GM23338 (cell line): ENCODE measurements around the gene MAN2B2. TPM values are rescaled to one million over a fixed set of nuclear protein-coding genes. Genes with fewer than 3 reads are reported as not detected.

ENCODE experiments used
- ATAC-seq: fragments of 200-7000 bp; cut with Tn5 transposase; 3 replicates; pipeline ENCODE4 v1.9.1; 2020
- DNase-seq: peaks from one replicate; pipeline ENCODE4 v3.0.0-alpha.2; 2015; ENCODE audit warnings: low spot score
- H2AFZ ChIP-seq: fragments of 200-600 bp; sonication (generic); 2 replicates; pipeline ENCODE4 v1.8.0; 2016; ENCODE audit warnings: antibody characterized with exemption, mild to moderate bottlenecking, moderate library complexity
- H3F3A ChIP-seq: fragments of 200-600 bp; sonication (generic); replicated peaks from 2 replicates; pipeline ENCODE4 v1.8.0; 2017; ENCODE audit warnings: antibody characterized with exemption, mixed run types, low read depth
- H3K27ac ChIP-seq: fragments of 200-600 bp; sonication (generic); 2 replicates; pipeline ENCODE4 v1.6.1; 2016; ENCODE audit warnings: low read depth
- H3K27me3 ChIP-seq: fragments of 200-600 bp; sonication (generic); 2 replicates; pipeline ENCODE4 v1.8.0; 2016; ENCODE audit warnings: mild to moderate bottlenecking, mixed run types, moderate library complexity; ENCODE audit not compliant: insufficient read depth
- H3K36me3 ChIP-seq: fragments of 200-600 bp; sonication (generic); 2 replicates; pipeline ENCODE4 v1.8.0; 2016; ENCODE audit warnings: mild to moderate bottlenecking; ENCODE audit not compliant: insufficient read depth
- H3K4me1 ChIP-seq: fragments of 200-600 bp; sonication (generic); 2 replicates; pipeline ENCODE4 v1.8.0; 2016; ENCODE audit warnings: mild to moderate bottlenecking, moderate library complexity; ENCODE audit not compliant: insufficient read depth
- H3K4me2 ChIP-seq: fragments of 200-600 bp; sonication (generic); 2 replicates; pipeline ENCODE4 v1.7.1; 2017; ENCODE audit warnings: mixed run types
- H3K4me3 ChIP-seq: fragments of 200-600 bp; sonication (generic); 2 replicates; pipeline ENCODE4 v1.6.1; 2016; ENCODE audit warnings: mixed run types
- H3K79me2 ChIP-seq: fragments of 200-600 bp; sonication (generic); replicated peaks from 2 replicates; pipeline ENCODE4 v1.8.0; 2017; ENCODE audit warnings: mild to moderate bottlenecking; ENCODE audit not compliant: insufficient read depth
- H3K9me2 ChIP-seq: fragments of 200-600 bp; sonication (generic); 2 replicates; pipeline ENCODE4 v1.8.0; 2017; ENCODE audit not compliant: insufficient read depth
- H4K20me1 ChIP-seq: fragments of 200-600 bp; sonication (generic); replicated peaks from 2 replicates; pipeline ENCODE4 v1.8.0; 2017; ENCODE audit warnings: mild to moderate bottlenecking; ENCODE audit not compliant: insufficient read depth
- H3K27ac Mint-ChIP-seq: 2 replicates; pipeline ENCODE4 v1.8.0; 2020; ENCODE audit warnings: inconsistent platforms, mild to moderate bottlenecking, moderate library complexity, mixed read lengths
- H3K27me3 Mint-ChIP-seq: 3 replicates; pipeline ENCODE4 v1.8.0; 2022; ENCODE audit warnings: low read depth, mild to moderate bottlenecking, moderate library complexity, mixed read lengths, inconsistent platforms; ENCODE audit not compliant: insufficient read depth, poor library complexity
- H3K36me3 Mint-ChIP-seq: 3 replicates; pipeline ENCODE4 v1.8.0; 2021; ENCODE audit warnings: low read depth, mild to moderate bottlenecking, inconsistent platforms, moderate library complexity, mixed read lengths
- H3K4me1 Mint-ChIP-seq: 3 replicates; pipeline ENCODE4 v1.8.0; 2020; ENCODE audit warnings: mild to moderate bottlenecking, inconsistent platforms, mixed read lengths
- H3K4me3 Mint-ChIP-seq: 3 replicates; pipeline ENCODE4 v1.8.0; 2021; ENCODE audit warnings: moderate library complexity, mild to moderate bottlenecking, inconsistent platforms, mixed read lengths
- H3K9me3 Mint-ChIP-seq: 3 replicates; pipeline ENCODE4 v1.8.0; 2020; ENCODE audit warnings: moderate library complexity, mild to moderate bottlenecking, inconsistent platforms, mixed read lengths
- CREB1 ChIP-seq: fragments of 250-450 bp; sonication (Bioruptor Pico); IDR thresholded peaks from 2 replicates; pipeline ENCODE4 v1.5.0; 2020; ENCODE audit warnings: low read depth, mild to moderate bottlenecking, moderate library complexity
- CTCF ChIP-seq, 2 experiments: fragments of 200-600 bp in 1 of 2; sonication (generic) in 1 of 2; conservative IDR thresholded peaks; 2 replicates each; pipeline versions ENCODE4 v1.5.1 to v1.6.1; 2016 to 2017; ENCODE audit warnings: antibody characterized with exemption in 2 of 2, low read depth in 2 of 2, mild to moderate bottlenecking in 2 of 2, moderate library complexity in 1 of 2
- EZH2 ChIP-seq: fragments of 200-600 bp; sonication (generic); IDR thresholded peaks from one replicate; pipeline ENCODE4 v1.8.0; 2017; ENCODE audit warnings: antibody characterized with exemption, mild to moderate bottlenecking, low read depth; ENCODE audit not compliant: unreplicated experiment
- EZH2phosphoT487 ChIP-seq: fragments of 200-600 bp; sonication (generic); IDR thresholded peaks from one replicate; pipeline ENCODE4 v1.8.1; 2018; ENCODE audit warnings: antibody characterized with exemption; ENCODE audit not compliant: unreplicated experiment
- JUNB ChIP-seq: IDR thresholded peaks from one replicate; pipeline ENCODE4 v1.6.1; 2016; ENCODE audit warnings: antibody characterized with exemption; ENCODE audit not compliant: unreplicated experiment
- NANOG ChIP-seq: IDR thresholded peaks from 2 replicates; pipeline ENCODE4 v1.6.1; 2016; ENCODE audit warnings: antibody characterized with exemption, borderline replicate concordance
- POLR2AphosphoS5 ChIP-seq: IDR thresholded peaks from 2 replicates; pipeline ENCODE4 v1.6.1; 2016; ENCODE audit warnings: antibody characterized with exemption, low read depth
- REST ChIP-seq: IDR thresholded peaks from one replicate; pipeline ENCODE4 v1.6.1; 2018; ENCODE audit warnings: antibody characterized with exemption; ENCODE audit not compliant: unreplicated experiment
- STAT1 ChIP-seq: IDR thresholded peaks from one replicate; pipeline ENCODE4 v1.6.1; 2016; ENCODE audit warnings: antibody characterized with exemption; ENCODE audit not compliant: unreplicated experiment
- ZNF331 ChIP-seq: fragments of 250-450 bp; sonication (Bioruptor Pico); IDR thresholded peaks from 2 replicates; pipeline ENCODE4 v1.5.0; 2020; ENCODE audit warnings: low read depth, mild to moderate bottlenecking, moderate library complexity
- polyA plus RNA-seq: library from polyadenylated mRNA; unstranded; fragments of >200 nt; fragmentation: Nextera tagmentation; extraction: Ambion mirVana; gene quantifications from 2 replicates; pipeline ENCODE4 v1.2.1, GENCODE V29; 2016
- total RNA-seq: library from RNA; depleted of rRNA; stranded (reverse); fragments of >200 nt; shearing (Covaris generic); gene quantifications from 2 replicates; pipeline ENCODE4 v1.2.3, GENCODE V29; 2014

Gene MAN2B2
- total and polyA plus RNA-seq, 2 experiments from 2014 or later, result 1.6 to 6.9 TPM

- no peaks in the 10 kb centered on the region for H3K9me2 ChIP-seq
- H3K4me2 ChIP-seq, result no peak overlapping the region
- Mint-ChIP-seq H3K36me3 (peaks cover 32% of the 10 kb centered on the region), H3K27ac (no peak overlapping the region), H3K4me3 (no peak overlapping the region), H3K27me3 (peaks cover 11% of the 10 kb centered on the region), H3K4me1 (no peaks in the 10 kb centered on the region), H3K9me3 (peaks cover 17% of the 10 kb centered on the region)
- no peaks in the 10 kb centered on the region for H3K79me2 ChIP-seq
- H3K27me3 ChIP-seq, result no peaks in the 10 kb centered on the region
- H3K27ac ChIP-seq, result no peak overlapping the region
- no peak overlapping the region for H3K4me3 ChIP-seq
- H3F3A ChIP-seq, result no peaks in the 10 kb centered on the region
- TF ChIP-seq NANOG (no peak), ZNF331 (CRISPR knock-in tag) (no peak), CTCF (conservative IDR thresholded peaks at IDR 0.05; ENCODE audit: low read depth in 2 of 2) (no peak), CREB1 (CRISPR knock-in tag) (no peak), POLR2AphosphoS5 (no peak)
- DNase-seq (no peak), ATAC-seq (no peak)
- H4K20me1 ChIP-seq, result no peaks in the 10 kb centered on the region
- H2AFZ ChIP-seq, result no peak overlapping the region
- no peaks in the 10 kb centered on the region for H3K4me1 ChIP-seq
- no peaks in the 10 kb centered on the region for H3K36me3 ChIP-seq
Observed at GRCh38 chr4:6580353-6580752, 5.4 kb downstream of the MAN2B2 start.

GRCh38 chr4:6581566-6582121 is 6.7 kb downstream of the MAN2B2 start:
- DNase-seq (no peak), ATAC-seq (no peak)
- peaks cover 11% of the 10 kb centered on the region for H3K27me3 Mint-ChIP-seq
- H2AFZ ChIP-seq, result no peak overlapping the region
- H3K4me1 ChIP-seq, result no peaks in the 10 kb centered on the region
- H3K27ac ChIP-seq, result no peak overlapping the region
- no peak overlapping the region for H3K4me2 ChIP-seq
- H3K36me3 ChIP-seq, result no peaks in the 10 kb centered on the region
- H3K9me3 Mint-ChIP-seq, result peaks cover 17% of the 10 kb centered on the region
- H4K20me1 ChIP-seq, result no peaks in the 10 kb centered on the region
- H3K9me2 ChIP-seq, result no peaks in the 10 kb centered on the region
- H3K79me2 ChIP-seq, result no peaks in the 10 kb centered on the region
- H3K27ac Mint-ChIP-seq, result no peak overlapping the region
- no peaks in the 10 kb centered on the region for H3F3A ChIP-seq
- peaks cover 32% of the 10 kb centered on the region for H3K36me3 Mint-ChIP-seq
- H3K4me3 ChIP-seq, result no peak overlapping the region
- H3K27me3 ChIP-seq, result no peaks in the 10 kb centered on the region
- no peaks in the 10 kb centered on the region for H3K4me1 Mint-ChIP-seq
- H3K4me3 Mint-ChIP-seq, result no peak overlapping the region
- TF ChIP-seq STAT1 (no peak), EZH2 (no peak), NANOG (no peak), POLR2AphosphoS5 (no peak), REST (no peak), EZH2phosphoT487 (no peak), CTCF (conservative IDR thresholded peaks at IDR 0.05; ENCODE audit: low read depth in 2 of 2) (no peak), JUNB (no peak)
